GM18502 (cell line): ENCODE results near the gene CYSRT1.
A peak's percentile ranks its signal among the peaks of the same experiment; 100 is the strongest.
"Not testable (repeated sequence)": the region's sequence is repeated elsewhere in the genome, so short reads cannot be mapped to it uniquely, and the experiment has no call there.

Experiments
- ATAC-seq: cut with Tn5 transposase; IDR thresholded peaks from one replicate; pipeline ENCODE4 v1.9.1; 2021; ENCODE audit warnings: mild to moderate bottlenecking; ENCODE audit not compliant: unreplicated experiment, poor library complexity

CYSRT1 gene

DNA sequence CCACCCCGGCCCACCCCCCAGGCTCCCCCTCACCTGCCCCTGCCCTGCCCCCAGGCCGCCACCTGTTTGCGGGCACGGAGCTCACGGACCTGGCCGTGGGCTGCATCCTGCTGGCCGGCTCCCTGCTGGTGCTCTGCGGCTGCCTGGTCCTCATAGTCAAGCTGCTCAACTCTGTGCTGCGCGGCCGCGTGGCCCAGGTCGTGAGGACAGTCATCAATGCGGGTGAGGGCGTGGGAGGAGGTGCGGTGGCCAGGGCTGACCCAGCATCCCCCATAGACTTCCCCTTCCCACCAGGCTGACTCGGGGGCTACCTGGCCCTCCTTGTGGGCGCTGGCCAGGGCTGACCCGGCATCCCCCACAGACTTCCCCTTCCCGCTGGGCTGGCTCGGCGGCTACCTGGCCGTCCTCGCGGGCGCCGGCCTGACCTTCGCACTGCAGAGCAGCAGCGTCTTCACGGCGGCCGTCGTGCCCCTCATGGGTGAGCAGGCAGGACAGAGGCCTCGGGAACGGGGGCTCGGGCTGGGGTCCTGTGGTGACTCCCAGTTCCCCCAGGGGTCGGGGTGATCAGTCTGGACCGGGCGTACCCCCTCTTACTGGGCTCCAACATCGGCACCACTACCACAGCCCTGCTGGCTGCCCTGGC lies 9.2 kb downstream of the CYSRT1 start:
- no peak for ATAC-seq

DNA sequence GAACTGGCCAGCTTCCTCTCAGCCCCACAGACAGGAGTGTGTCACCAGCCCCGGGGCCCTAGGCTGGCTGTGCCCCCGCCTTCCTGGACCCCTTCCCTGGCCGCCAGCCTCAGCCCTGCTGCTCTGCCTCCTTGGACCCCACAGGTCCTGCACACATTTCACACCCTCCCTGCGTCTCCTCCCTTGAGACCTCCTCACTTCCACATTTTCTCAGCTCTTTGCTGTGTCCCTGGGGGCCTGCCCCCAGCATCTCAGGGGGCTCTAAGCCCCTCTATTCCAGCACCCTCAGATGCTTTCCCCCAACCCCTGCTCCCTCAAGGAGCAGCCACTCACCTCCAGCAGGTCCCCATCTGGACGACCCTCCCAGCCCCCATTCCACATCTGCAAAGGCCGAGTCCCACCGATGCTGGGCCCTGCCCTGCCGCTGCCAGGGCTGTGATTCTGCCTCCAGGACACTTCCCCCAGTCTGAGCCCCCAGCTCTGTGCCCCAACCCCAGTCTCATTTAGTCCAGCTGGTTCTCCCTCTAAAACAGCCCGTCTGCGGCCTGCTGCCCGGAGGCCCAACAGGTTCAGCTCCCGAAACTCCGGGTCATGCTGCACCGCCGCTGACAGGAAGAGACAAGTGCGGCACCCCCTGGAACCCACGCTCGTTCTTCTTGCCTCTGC lies 9.9 kb downstream of the CYSRT1 start:
- ATAC-seq: no peak

- no peak for ATAC-seq
These were observed 10.7 kb downstream of the CYSRT1 start for GRCh38 chr9:137235424-137236237.

- no peak for ATAC-seq
These were observed 11.4 kb downstream of the CYSRT1 start for GRCh38 chr9:137236238-137236935.

GRCh38 chr9:137236936-137237421 lies 12.0 kb downstream of the CYSRT1 start:
- ATAC-seq: no peak

DNA sequence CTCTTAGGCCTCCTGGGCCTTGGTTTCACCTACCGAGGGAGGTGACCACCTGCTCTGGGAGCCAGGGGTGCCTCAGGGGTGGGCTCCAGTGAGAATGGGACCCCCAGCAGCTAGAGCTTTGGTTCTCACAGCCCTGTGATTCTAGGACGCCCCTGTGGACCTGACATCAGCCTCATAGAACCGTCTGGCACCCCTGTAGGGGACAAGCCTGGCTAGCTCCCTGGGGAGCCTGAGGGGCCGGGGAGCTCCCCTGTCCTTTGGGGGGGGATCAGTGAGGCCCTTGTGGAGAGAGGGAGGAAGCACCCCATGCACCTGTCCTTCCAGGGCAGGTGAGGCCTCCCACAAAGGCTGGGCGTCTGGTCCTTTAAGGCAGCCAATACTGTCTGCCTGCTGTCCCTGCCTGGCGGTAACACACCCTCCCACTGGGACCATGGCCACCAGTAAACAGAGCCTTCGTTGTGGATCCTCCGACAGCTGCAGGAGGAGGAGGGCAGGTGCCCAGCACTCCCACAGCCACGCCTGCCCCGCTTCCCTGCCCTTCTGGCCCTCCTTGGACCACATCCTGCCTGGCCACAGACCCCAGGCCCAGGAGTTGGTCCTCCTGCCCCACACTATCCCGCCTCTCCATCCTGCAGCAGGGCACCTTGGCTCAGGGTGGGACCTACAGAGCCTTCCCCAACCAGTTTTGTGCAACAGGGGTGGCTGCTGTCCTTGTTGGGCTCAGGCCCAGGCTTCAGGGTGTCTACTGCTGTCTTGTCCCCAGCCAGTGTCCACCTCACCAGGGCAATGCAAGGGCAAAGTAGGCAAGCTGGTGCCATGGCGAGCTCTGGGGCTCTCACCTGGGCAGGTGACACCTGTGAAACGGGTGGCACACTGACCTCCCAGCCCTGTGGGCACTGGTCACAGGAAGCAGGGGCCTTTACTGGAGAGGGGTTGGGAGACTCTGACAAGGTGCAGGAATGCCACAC lies 13.1 kb downstream of the CYSRT1 start:
- ATAC-seq: no peak

- ATAC-seq: not testable (repeated sequence)
These were observed 14.7 kb downstream of the CYSRT1 start for GRCh38 chr9:137239541-137240200.

DNA sequence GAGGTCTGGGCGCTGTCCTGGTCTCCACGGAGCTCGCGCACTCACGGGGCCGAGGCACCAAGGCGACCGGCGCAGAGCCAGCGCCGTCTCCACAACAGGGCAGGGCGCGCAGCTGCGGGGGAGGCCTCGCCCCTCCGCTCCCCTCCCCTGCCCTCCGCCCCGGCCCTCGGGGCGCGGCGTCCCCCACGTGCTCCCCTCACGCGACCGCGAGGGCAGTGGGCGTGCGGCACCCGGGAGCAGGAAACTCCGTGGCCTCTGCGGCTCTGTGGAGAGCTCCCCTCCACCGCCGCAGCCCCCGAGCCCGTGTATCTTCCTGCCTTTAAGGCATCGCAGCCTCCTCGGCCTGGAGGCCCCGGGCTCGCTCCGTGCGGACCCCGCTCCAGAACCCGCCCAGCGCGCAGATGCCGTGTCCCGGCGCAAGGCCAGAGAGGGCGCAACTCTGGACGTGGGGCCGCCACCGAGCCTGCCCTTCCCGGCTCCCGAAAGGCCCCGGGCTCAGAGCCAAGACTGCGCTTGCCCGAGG lies 15.4 kb downstream of the CYSRT1 start:
- peak; percentile 26 for ATAC-seq

- ATAC-seq: peak; percentile 76
These were observed 16.0 kb downstream of the CYSRT1 start, which contains the start of gene TUBB4B for GRCh38 chr9:137240841-137241489. Gene TUBB4B, plus strand, starts transcription at chr9:137241287. Its CDS starts 74 bp downstream, at chr9:137241361.

GRCh38 chr9:137241490-137242268 lies 16.7 kb downstream of the CYSRT1 start:
- ATAC-seq: peak; percentile 3

- no peak for ATAC-seq
These were observed 17.6 kb downstream of the CYSRT1 start for GRCh38 chr9:137242269-137243203.

DNA sequence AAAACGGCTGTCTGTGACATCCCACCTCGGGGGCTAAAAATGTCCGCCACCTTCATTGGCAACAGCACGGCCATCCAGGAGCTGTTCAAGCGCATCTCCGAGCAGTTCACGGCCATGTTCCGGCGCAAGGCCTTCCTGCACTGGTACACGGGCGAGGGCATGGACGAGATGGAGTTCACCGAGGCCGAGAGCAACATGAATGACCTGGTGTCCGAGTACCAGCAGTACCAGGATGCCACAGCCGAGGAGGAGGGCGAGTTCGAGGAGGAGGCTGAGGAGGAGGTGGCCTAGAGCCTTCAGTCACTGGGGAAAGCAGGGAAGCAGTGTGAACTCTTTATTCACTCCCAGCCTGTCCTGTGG lies 18.3 kb downstream of the CYSRT1 start:
- ATAC-seq: not testable (repeated sequence)

DNA sequence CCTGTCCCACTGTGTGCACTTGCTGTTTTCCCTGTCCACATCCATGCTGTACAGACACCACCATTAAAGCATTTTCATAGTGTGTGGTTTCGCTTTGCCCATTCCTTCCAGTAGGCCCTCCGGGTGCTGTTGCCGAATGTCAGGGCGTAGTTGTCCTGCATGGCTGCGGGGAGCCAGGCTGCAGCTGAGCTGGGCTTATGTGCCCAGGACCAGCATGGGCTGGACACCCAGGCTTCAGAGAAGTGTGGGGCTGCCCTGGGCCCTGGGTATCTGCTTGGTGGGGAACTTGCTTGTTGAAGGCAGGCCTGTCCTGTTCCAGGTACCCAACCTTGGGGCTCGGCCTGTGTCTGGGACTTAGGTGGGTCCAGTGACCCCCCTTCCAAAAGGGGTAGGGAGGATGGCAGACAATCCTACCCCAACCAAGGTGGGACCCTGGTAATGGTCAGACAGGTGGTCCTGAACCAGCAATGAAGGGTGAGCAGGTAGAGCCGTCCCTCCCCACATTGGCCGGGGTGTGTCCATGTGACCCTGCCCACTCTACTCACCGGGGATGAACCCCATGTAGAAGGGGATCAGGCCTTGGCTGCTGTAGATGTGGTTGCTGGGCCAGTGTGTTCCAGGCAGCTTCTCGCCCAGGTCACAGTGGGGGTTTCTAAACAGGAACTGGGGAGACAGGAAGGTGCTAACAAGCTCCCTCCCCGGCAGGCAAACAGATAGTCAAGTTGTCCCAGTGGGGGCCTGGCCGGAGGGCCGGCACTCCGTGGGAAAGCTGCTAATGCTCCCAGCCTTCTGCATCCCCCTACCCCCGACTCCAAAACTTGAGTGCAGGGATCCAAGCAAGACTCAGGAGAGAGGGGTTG lies 18.9 kb downstream of the CYSRT1 start:
- ATAC-seq: no peak

DNA sequence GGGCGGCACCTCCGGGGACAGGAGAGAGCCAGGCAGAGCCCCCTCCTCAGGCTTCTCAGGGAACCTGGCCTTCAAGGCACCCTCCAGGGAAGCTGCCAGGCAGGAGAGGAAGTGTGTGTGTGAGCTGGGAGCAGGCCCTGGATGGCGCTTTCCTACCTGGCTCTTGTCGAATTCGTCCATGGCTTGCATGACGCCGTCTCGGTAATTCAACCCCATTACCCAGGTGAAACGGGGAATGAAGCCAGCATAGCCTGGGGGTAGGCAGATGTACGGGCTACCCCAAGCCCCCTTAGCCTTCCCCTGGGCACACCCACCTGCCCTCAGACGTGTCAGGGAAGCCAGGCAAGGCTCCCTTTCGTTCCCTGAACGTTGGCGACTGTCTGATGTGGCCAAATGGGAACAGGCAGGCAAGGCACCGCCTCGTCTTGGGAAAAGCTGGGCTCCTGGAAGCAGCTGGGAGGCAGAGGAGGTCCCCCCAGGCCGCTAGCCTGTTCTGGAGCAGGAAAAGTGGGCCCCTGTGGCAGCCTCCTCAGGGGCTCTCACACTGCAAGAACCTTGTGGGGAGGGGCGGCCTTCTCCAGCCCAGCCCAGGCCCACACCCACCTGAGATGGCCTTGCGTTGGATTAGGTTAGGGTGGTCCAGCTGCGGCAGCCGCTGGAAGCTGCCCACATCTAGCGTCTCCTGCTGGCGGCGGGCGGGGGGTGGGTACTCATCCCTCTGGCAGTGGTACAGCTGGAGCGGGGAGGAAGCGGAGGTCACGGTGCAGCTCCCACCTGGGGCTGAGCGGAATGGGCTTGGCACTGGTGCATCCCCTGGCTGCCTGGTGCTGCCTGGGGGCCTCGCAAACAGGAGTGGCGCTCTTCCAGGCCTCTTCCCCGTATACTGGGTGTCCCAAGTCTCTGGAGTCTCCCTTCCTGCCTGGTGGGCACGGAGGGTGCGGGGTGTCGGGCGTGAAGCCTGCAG lies 19.8 kb downstream of the CYSRT1 start:
- ATAC-seq: no peak
